Stomach (tissue), 4 donors: Measurements from ENCODE around the gene HSPA12A.

Source experiments
- CTCF ChIP-seq, 7 experiments: fragments of 450-650 bp in 4 of 7; fragments of 200-600 bp in 3 of 7; sonication (generic) in 3 of 7; IDR thresholded peaks; one replicate each; pipeline ENCODE4 v1.5.1; 2016 to 2019; ENCODE audit warnings: antibody characterized with exemption in 7 of 7, control low read depth in 2 of 7, mild to moderate bottlenecking in 1 of 7
- EP300 ChIP-seq: sonication (generic); formaldehyde crosslinking; IDR thresholded peaks from one replicate; pipeline ENCODE4 v1.6.1; 2017; ENCODE audit warnings: antibody characterized with exemption
- POLR2A ChIP-seq, 4 donors: fragments of 450-650 bp; IDR thresholded peaks; one replicate each; pipeline ENCODE4 v1.6.1; 2016; ENCODE audit warnings: antibody characterized with exemption in 4 of 4, control low read depth in 2 of 4, mild to moderate bottlenecking in 1 of 4, moderate library complexity in 1 of 4
- POLR2AphosphoS5 ChIP-seq, 3 donors: sonication (generic); formaldehyde crosslinking; IDR thresholded peaks; one replicate each; pipeline ENCODE4 v1.6.1; 2016; ENCODE audit warnings: antibody characterized with exemption in 3 of 3

GRCh38 chr10:116694927-116695268, 47.5 kb downstream of the HSPA12A start:
- TF ChIP-seq CTCF (IDR thresholded peaks at IDR 0.05) (no peak), POLR2A (IDR thresholded peaks at IDR 0.05) (no peak), POLR2AphosphoS5 (IDR thresholded peaks at IDR 0.05) (no peak), EP300 (no peak)
